GM19372 (cell line): ENCODE data around the gene UGT1A9.
"Not testable (repeated sequence)": the region's sequence is repeated elsewhere in the genome, so short reads cannot be mapped to it uniquely, and the experiment has no call there.

ENCODE experiments used
- ATAC-seq: cut with Tn5 transposase; IDR thresholded peaks from one replicate; pipeline ENCODE4 v1.9.1; 2021; ENCODE audit warnings: mild to moderate bottlenecking, low read depth, moderate library complexity; ENCODE audit not compliant: unreplicated experiment

UGT1A9 gene

DNA sequence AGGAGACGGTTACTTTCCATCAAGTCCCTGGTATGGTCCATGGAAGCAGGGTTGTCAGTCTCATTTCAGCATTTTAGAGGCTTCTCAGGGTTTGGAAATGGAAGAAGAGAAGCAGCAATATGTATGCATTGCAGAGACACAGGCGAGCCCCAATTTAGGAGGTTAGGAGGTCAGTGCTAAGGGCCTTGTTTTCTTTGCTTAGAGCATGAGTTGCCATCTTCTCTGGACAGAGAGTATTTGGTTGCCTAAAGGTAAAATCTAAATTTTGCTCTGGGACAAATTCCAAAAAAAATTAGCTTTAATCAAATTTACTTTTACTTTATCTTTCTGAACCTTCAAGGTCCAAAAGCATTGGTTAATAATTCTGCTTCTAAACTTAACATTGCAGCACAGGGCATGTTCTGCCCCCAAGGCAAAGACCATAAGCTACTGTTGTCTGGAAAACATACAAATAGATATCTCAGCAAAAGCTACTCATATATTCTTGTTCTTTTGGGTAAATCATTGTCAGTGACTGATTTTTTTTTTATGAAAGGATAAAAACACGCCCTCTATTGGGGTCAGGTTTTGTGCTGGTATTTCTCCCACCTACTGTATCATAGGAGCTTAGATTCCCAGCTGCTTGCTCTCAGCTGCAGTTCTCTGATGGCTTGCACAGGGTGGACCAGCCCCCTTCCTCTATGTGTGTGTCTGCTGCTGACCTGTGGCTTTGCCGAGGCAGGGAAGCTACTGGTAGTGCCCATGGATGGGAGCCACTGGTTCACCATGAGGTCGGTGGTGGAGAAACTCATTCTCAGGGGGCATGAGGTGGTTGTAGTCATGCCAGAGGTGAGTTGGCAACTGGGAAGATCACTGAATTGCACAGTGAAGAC, at the start of gene UGT1A9:
Gene UGT1A9, plus strand, starts transcription at position 609 of the 872 bp plus-strand sequence. Its CDS starts 37 bp downstream, at position 646.
- no peak for ATAC-seq

DNA sequence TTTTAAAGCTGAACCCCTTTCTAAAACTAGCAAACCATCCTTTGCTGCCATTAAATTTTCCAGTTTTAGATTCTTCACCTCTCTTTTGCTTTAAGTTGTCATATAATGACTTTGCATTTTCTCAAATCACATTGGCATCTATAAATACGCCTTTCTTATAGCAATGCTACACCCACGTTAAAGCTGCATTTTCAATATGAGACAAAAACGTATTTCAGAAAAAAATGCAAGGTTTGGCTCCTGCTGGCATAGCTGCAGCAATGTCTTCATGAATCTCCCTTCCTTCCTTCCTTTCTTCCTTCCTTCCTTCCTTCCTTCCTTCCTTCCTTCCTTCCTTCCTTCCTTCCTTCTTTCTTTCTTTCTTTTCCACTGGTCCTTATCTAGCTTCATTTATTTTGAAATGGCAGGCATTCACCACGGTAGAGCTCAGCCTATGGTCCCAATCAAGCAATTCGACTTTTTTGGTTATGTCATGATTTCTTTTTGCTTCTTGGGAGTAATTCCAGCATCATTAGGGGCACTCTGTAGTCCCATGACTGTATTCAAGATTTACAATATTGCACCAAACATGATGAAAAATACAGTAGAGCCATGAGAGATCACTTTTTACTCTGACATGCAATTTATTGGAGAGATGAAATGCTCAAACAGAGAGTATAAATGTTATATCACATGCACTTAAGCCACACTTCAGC, 44.2 kb upstream of the UGT1A9 start:
- no peak for ATAC-seq

DNA sequence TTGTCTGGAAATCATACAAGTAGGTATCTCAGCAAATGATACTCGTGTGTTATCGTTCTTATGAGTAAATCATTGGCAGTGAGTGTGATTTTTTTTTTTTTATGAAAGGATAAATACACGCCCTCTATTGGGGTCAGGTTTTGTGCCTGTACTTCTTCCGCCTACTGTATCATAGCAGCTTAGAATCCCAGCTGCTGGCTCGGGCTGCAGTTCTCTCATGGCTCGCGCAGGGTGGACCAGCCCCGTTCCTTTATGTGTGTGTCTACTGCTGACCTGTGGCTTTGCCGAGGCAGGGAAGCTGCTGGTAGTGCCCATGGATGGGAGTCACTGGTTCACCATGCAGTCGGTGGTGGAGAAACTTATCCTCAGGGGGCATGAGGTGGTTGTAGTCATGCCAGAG, 35.4 kb upstream of the UGT1A9 start, which contains the start of gene UGT1A10:
Gene UGT1A10, plus strand, starts transcription at position 143 of the 400 bp plus-strand sequence. Its CDS starts 75 bp downstream, at position 218.
- not testable (repeated sequence) for ATAC-seq

DNA sequence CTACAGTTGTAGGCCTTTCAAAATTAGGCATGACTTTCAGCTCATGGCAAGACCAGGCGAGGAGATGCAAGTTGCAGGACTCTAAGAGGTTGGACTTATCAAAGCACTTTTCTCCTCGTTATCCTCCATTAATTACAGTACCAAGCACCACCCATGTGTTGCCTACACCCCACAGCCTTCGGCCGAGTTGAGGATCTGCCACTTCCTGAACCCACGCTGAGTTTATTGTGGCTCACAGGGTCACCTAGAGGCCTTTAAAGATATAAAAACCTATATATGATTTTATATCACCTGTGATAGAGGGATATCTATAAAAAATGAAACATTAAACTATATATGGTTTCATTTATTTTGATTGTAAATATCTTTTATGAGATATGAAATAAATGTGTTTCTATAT, 32.9 kb upstream of the UGT1A9 start:
- no peak for ATAC-seq

DNA sequence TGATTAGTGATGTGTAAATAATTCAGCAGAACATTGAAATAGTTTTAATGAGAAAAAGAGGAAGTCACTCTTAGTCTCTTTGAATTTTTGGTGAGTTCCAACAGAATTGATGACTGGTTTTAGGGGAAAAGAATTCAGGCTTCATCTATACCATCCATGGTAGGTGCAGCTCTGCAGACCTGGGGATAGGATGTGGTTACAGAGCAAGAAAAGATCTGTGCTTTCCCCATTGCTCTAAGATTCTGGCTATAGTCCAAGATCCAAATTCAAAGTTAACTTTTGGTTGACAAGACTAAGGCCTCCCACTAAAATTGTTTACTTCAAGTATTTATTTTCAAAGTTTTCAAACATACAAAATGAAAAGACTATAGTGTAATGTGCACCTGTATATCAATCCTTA, 31.8 kb upstream of the UGT1A9 start:
- no peak for ATAC-seq

DNA sequence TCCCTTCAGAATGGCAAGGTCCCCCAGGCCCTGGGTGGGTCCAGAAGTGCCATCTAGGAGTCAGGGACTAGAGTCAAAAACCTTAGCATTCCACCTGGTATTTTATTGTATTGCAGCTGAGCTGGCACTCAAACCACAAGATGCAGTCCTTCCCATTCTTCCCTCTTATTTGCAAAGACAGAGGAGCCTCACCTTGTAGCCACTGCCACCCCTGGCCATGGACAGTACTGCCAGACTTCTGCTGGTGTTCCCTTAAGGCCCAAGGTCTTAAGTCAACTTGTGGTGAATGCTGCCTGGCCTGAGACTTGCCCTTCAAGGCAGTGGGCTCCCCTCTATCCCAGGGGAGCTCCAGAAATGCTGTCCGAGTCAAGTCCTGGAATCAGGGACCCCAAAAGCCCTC, 28.6 kb upstream of the UGT1A9 start:
- ATAC-seq: no peak

DNA sequence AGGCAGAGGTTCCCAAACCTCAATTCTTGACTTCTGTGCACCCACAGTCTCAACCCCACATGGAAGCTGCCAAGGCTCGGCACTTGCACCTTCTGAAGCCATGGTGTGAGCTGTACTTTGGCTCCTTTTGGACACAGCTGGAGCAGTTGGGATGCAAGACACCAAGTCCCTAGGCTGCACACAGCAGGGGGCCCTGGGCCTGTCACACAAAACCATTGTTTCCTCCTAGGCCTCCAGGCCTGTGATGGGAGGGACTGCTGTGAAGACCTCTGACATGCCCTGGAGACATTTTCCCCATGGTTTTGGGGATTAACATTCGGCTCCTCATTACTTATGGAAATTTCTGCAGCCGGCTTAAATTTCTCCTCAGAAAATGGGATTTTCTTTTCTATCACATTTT, 25.7 kb upstream of the UGT1A9 start:
- not testable (repeated sequence) for ATAC-seq

DNA sequence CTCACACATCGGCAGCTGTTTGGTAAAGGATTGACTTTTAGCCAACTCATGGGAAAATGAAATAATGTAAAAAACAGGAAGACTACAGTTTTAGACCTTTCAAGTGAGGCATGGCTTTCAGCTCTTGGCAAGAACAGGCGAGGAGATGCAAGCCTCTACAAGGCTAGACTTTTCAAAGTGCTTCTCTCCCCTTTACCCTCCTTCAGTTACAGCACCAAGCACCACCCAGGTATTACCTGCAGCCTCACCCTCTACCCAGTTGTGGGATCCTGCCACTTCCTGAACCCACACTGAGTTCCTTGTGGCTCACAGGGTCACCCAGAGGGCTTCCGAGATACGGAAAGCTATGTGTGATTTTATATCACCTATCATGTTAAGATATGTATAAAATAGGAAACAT, 20.7 kb upstream of the UGT1A9 start:
- no peak for ATAC-seq

DNA sequence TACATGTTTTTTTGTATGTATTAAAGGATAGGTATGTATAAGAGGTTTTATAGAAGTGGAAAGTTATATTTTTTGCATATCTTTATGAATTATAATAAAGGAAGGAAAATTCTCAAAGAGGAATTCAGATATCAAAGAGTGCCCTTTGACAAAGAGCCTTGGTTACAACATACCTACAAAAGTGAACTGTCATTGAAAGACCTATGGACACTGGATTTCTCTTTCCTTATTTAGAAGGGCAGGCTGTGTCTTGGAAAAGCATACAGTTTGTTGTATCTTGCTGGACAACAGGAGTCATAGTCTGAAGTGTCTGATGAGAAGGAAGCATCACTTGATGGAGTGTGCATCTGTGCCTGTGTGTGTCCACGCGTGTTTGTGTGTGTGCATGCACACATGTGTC, 20.3 kb upstream of the UGT1A9 start:
- no peak for ATAC-seq

DNA sequence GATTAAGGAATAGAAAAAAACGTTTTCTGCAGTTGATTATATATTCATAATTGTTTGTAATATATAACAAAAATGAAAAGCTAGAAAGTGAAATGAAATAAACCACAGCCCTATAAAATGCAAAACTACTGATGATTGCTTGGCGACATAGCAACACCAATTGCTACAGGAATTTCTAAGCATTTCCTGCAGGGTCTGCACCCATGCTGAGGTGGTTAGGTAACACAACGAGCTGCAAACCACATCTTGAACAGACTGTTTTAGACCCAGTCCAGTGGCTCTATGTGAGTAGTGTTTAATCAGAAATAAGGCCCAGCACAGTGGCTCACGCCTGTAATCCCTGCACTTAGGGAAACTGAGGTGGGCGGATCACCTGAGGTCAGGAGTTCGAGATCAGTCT, 17.2 kb upstream of the UGT1A9 start:
- no peak for ATAC-seq

DNA sequence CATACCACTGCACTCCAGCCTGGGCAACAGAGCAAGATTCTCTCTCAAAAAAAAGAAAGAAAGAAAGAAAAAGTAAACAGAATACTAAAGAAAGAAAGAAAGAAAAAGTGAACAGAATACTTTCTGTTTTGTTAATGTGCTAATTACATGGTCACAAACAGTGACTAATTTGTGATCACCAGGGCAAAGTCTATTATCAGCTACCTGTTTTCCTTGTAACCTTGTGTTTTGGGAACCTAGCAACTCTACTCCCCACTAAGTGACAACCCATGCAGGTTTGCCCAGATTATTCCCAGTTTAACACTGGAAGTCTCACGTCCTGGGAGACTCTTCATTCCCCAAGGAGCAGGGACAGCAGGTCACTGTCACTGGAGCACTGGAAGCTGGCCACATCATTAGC, 16.7 kb upstream of the UGT1A9 start:
- ATAC-seq: no peak

DNA sequence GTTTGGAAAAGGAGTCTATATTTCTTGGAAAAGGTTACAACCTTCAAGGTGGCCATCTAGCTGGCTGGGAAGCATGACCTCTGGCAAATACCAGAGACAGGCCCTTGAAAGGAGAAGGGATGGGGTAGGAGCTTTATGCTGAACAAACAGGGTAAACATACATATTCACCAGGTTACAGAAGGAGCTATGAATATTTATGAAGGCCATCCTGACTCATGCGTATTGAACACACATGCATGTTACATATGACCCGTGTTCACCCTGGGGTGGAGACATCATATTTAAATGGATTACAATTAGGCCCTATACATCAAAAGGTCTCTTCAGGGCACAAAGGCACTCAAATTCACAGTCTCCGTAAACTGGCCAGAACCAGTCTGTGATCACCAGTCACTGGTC, 15.8 kb upstream of the UGT1A9 start:
- ATAC-seq: not testable (repeated sequence)

DNA sequence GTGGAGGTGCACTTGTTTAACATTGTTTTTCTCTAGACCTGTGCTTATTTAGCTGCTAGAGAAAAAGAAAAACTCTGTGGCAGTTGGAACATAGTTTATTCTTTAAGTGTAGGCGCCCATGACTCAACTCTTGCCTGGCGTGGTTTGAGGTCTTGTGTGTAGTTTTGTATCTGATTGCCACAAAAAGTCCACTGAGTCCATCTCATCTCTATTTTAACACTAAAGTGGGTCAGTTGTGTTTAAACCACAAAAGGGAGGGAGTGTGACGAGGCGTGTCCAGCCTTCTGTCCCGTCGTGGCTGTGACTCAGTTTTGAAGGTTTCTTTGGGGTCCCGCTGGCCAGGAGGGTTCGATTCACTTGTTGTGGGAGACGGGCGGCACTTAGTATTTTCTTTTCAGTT, 15.3 kb upstream of the UGT1A9 start:
- no peak for ATAC-seq

DNA sequence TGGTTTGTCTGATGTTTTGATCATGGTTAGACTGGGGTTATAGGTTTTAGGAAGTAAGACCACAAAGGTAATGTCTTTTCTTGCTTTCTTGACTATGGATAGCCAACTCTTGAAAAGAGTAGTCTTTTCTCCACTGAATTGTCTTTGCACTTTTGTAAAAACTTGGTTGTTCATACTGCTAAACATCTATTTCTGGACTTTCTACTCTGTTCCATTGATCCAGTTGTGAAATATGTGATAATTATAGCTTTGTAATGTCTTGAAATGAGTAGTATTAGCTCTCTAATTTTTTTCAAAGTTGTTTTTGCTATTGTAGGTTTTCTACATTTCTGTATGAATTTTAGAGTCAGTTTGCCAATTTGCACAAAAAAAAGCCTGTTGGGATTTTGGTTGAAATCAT, 13.1 kb upstream of the UGT1A9 start:
- ATAC-seq: no peak

DNA sequence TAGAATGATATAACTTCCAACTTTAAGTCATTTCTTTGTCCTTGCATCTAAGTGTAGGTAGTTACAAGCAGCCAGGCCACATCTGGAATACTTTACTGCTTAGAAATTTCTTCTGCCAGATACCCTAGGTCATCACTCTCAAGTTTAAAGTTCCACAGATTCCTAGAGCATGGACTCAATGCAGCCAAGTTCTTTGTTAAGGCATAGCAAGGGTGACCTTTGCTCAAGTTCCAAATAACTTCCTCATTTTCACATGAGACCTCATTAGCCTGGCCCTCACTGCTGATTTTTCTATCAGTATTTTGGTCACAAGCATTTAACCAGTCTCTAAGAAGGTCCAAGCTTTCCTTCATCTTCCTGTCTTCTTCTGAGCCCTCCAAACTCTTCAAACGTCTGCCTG, 7.8 kb upstream of the UGT1A9 start:
- ATAC-seq: no peak

DNA sequence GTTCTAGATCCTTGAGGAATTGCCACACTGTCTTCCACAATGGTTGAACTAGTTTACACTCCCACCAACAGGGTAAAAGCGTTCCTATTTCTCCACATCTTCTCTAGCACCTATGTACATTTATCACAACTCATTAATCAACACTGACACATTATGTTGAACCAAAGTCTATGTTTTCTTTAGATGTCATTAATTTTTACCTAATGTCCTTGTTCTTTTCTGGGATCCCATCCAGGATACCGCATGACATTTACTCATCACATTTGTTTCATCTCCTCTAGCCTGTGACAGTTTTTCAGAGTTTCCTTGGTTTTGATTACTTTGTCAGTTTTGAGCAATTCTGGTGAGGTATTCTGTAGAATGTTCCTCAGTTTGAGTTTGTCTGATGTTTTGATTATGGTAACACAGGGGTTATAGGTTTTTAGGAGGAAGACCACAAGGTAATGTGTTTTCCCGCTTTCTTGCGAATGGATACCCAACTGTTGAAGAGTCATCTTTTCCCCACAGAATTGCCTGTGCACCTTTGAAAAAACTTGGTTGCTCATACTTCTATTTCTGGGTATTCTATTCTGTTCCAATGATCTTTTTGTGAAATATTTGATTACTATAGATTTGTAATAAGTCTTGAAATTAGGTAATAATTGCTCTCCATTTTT, 3.0 kb upstream of the UGT1A9 start:
- ATAC-seq: no peak

DNA sequence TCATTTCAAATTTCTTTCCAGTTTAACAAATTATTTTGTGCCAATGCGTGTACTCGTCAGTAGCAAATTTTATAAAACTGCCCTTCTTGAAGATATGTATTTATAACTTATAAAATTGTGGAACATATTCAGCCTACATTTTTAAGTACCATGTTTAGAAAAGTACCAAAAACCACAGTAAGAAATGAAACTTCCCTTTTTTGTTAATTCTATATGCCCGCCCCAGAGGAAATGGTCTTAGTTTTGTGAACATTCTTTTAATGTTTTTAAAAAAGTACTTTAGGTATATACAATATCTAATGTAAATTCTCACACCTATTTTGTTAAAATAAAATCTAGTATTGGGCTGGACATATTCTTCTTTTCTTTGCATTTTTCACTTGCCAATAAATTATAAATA, 1.2 kb downstream of the UGT1A9 start:
- ATAC-seq: no peak

DNA sequence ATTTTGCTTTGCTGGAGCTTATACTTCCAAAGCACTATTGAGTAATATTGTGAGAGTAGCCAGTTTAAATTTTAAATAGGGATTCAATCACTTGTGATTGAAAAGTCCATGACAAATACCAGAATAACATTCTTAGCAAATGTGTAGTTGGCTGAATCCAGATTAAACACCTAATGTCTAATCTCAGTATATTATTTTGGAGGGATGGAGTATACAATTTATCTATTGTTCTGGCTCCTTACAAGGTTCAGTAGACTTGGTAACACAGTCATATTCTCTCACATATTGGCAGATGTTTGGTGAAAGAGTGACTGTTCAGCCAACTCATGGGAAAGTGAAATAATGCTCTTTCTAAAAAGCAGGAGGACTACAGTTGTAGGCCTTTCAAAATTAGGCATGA, 2.2 kb downstream of the UGT1A9 start:
- ATAC-seq: no peak

DNA sequence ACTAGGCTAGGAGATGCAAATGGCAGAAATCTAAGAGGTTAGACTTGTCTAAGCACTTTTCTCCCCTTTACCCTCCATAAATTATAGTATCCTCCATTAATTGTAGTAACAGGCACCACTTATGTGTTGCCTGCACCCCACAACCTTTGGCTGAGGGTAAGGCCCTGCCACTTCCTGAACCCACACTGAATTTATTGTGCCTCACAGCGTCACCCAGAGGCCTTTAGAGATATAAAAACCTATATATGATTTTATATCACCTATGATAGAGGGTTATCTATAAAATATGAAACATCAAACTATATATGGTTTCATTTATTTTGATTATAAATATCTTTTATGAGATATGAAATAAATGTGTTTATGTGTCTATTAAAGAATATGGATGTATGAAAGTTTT, 2.6 kb downstream of the UGT1A9 start:
- ATAC-seq: no peak

DNA sequence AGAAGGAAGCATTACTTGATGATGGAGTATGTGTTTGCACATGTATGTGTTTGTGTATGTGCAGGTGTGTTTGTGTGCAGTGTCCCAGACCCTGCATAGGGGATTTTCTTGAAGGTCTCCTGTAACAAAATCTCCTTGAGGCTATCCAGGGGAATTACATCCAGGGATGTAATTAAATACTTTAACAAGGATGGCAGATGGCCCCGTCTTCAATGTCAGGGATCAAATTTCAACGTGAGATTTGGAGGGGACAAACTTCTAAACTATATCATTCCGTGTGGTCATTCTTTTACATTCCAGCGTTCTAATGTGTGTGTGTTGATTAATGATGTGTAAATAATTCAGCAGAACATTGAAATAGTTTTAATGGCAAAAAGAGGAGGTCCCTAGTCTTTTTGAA, 3.3 kb downstream of the UGT1A9 start:
- ATAC-seq: no peak

DNA sequence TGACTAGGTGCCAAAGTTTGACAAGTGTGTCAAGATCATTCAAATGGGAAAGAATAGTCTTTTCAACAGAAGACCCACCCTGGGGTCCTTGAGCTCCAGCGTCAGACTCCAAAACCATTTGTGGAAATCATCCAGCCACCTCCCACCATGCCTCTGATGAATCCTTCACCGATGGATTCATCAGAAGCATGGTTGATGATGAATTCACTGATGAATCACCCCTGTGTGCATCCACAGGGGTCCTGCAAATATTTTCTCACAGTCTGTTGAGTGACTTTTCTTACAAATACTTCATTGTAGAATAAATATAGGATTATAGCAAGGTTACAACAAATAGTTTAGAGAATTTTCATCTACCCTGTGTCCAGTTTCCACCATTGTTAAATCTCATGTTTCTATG, 4.3 kb downstream of the UGT1A9 start:
- no peak for ATAC-seq
